ENCODE results near the gene WFS1. TPM values are rescaled to one million over a fixed set of nuclear protein-coding genes. Genes with fewer than 3 reads are reported as not detected.

The WFS1 gene
- total RNA-seq, 2 donors from 2014 or later = 77.9 to 131 TPM

DNA sequence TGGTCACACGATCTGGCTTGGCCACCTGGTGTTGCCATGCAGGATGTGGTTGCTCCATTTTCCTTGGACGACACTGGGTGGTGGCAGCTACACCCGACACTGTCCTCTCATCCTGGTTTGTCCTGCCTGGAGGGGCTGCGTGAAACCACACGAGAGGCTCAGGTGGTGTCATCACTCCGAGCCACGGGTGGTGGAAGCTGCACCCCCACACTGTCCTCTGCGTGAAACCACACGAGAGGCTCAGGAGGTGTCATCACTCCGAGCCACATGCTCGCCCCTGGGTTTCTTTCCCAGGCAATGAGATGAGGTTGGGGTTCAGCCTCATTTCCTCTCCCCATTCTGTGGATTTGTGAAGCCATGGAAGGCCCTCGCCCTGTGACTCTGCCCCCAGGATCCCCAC lies 34.3 kb downstream of the WFS1 start:
- TF ChIP-seq, protein P1, sequence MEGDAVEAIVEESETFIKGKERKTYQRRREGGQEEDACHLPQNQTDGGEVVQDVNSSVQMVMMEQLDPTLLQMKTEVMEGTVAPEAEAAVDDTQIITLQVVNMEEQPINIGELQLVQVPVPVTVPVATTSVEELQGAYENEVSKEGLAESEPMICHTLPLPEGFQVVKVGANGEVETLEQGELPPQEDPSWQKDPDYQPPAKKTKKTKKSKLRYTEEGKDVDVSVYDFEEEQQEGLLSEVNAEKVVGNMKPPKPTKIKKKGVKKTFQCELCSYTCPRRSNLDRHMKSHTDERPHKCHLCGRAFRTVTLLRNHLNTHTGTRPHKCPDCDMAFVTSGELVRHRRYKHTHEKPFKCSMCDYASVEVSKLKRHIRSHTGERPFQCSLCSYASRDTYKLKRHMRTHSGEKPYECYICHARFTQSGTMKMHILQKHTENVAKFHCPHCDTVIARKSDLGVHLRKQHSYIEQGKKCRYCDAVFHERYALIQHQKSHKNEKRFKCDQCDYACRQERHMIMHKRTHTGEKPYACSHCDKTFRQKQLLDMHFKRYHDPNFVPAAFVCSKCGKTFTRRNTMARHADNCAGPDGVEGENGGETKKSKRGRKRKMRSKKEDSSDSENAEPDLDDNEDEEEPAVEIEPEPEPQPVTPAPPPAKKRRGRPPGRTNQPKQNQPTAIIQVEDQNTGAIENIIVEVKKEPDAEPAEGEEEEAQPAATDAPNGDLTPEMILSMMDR (IDR thresholded peaks at IDR 0.05) = no peak
- Histone ChIP-seq H3K4me1 (ENCODE audit: control insufficient read depth in 1 of 2, low read depth in 2 of 2) (no peaks in the 10 kb centered on the region), H3K27me3 (replicated peaks; ENCODE audit: insufficient read depth) (no peaks in the 10 kb centered on the region), H3K27ac (no peak overlapping the region), H3K36me3 (peaks cover 30% of the 10 kb centered on the region), H3K9me3 (no peaks in the 10 kb centered on the region), H3K4me3 (no peak overlapping the region)
- ATAC-seq (ENCODE audit: insufficient number of reproducible peaks, low FRiP score, low read depth) (no peak), DNase-seq (ENCODE audit: low spot score) (no peak)

GRCh38 chr4:6306299-6306698 lies 36.6 kb downstream of the WFS1 start:
- H3K4me1 ChIP-seq (ENCODE audit: control insufficient read depth in 1 of 2, low read depth in 2 of 2) = peaks cover 0 to 5% of the 10 kb centered on the region in 2 donors

DNA sequence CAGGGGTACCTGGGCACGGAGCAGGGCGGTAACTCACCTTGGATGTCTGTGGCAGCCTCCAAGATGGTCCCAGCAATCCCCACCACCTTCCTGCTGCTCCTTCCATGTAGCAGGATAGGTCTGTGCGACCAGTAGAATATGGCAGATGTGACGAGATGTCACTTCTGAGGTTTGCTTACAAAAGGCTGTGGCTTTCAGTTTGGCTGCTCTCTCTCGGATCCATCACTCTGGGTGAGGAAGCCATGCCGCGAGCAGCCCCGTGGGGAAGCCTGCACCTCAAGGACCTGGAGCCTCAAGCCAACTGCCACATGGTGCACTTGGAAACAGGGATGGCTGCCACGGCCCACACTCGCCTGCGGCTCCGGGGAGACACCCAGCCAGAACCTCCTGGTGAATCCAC lies 37.6 kb downstream of the WFS1 start:
- no peak for ATAC-seq (ENCODE audit: insufficient number of reproducible peaks, low FRiP score, low read depth)
- H3K9me3 ChIP-seq = no peaks in the 10 kb centered on the region
- peaks cover 0 to 5% of the 10 kb centered on the region in 2 donors for H3K4me1 ChIP-seq (ENCODE audit: control insufficient read depth in 1 of 2, low read depth in 2 of 2)
- no peaks in the 10 kb centered on the region for H3K27me3 ChIP-seq (replicated peaks; ENCODE audit: insufficient read depth)
- no peak for DNase-seq (ENCODE audit: low spot score)
- TF ChIP-seq, protein P1 (IDR thresholded peaks at IDR 0.05) = no peak
- H3K27ac ChIP-seq = no peak overlapping the region
- H3K4me3 ChIP-seq = no peak overlapping the region
- peaks cover 11% of the 10 kb centered on the region for H3K36me3 ChIP-seq

More at GRCh38 chr4:6306299-6306698, 36.6 kb downstream of the WFS1 start:
- DNase-seq (ENCODE audit: low spot score) (no peak), ATAC-seq (ENCODE audit: insufficient number of reproducible peaks, low FRiP score, low read depth) (no peak)
- H3K9me3 ChIP-seq = no peaks in the 10 kb centered on the region
- H3K36me3 ChIP-seq = peaks cover 19% of the 10 kb centered on the region
- no peaks in the 10 kb centered on the region for H3K27me3 ChIP-seq (replicated peaks; ENCODE audit: insufficient read depth)
- TF ChIP-seq, protein P1 (IDR thresholded peaks at IDR 0.05) = no peak
- H3K27ac ChIP-seq = no peak overlapping the region
- H3K4me3 ChIP-seq = no peak overlapping the region

- TF ChIP-seq, protein P1 (IDR thresholded peaks at IDR 0.05) = no peak
- Histone ChIP-seq H3K27ac (no peak overlapping the region), H3K9me3 (no peaks in the 10 kb centered on the region), H3K4me1 (ENCODE audit: control insufficient read depth in 1 of 2, low read depth in 2 of 2) (peaks cover 0 to 5% of the 10 kb centered on the region in 2 donors), H3K27me3 (replicated peaks; ENCODE audit: insufficient read depth) (no peaks in the 10 kb centered on the region), H3K4me3 (no peak overlapping the region), H3K36me3 (peaks cover 4% of the 10 kb centered on the region)
- ATAC-seq (ENCODE audit: insufficient number of reproducible peaks, low FRiP score, low read depth) (no peak), DNase-seq (ENCODE audit: low spot score) (no peak)
Observed at GRCh38 chr4:6307891-6308290, 38.2 kb downstream of the WFS1 start.

- TF ChIP-seq, protein P1 (IDR thresholded peaks at IDR 0.05) = no peak
- DNase-seq (ENCODE audit: low spot score) = no peak
- ATAC-seq (ENCODE audit: insufficient number of reproducible peaks, low FRiP score, low read depth) = no peak
- Histone ChIP-seq H3K4me1 (ENCODE audit: control insufficient read depth in 1 of 2, low read depth in 2 of 2) (peaks cover 0 to 5% of the 10 kb centered on the region in 2 donors), H3K4me3 (peak overlapping the region; percentile 61), H3K36me3 (no peaks in the 10 kb centered on the region), H3K27me3 (replicated peaks; ENCODE audit: insufficient read depth) (no peaks in the 10 kb centered on the region), H3K9me3 (no peaks in the 10 kb centered on the region), H3K27ac (no peak overlapping the region)
Observed at GRCh38 chr4:6308899-6309643, 39.4 kb downstream of the WFS1 start.
